HG03175 (cell line): Measurements from ENCODE around the gene CCNA2.

ENCODE experiments used
- ATAC-seq: cut with Tn5 transposase; IDR thresholded peaks from one replicate; pipeline ENCODE4 v1.9.1; 2021; ENCODE audit warnings: mild to moderate bottlenecking, moderate library complexity; ENCODE audit not compliant: unreplicated experiment

CCNA2 gene

GRCh38 chr4:121777625-121778024 lies 46.1 kb downstream of the CCNA2 start:
- peak; percentile 64 for ATAC-seq

DNA sequence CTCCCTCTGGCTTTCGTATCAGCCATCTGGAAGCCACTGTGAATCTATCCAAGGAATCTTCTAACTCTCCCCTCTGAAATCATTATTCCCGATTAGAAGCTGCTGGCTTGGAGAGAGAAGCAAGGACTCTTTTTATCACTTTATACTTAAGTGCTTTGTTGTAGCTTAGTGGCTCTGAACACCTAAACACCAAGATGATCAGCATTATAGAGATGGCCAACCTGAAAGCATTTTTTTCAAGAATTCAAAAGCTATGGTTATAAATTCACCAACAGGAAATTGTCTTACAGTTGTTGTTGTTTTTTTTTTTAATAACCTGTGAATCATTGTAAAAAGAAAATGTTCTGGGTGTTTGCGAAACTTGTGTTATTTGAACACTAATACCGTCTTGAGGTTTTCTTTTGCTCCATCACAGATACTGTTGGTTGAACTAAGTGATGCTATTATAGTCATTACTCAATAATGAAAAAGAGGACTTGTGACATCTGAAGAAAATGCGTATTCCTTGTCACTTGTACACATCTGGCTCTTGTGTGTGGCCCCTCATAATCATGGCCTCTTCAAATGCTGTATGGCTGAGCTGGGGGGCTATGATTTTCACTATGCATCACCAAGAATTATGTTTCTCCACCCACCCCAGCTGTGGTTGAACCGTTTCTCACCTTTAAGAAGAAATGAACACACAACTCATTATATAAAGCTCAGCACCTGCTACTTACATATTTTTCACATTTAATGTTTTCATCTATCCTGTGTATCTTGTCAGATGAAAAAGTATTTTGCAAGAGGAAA lies 46.9 kb downstream of the CCNA2 start:
- no peak for ATAC-seq

- ATAC-seq = no peak
Measured at GRCh38 chr4:121773883-121774282, 49.8 kb downstream of the CCNA2 start.

DNA sequence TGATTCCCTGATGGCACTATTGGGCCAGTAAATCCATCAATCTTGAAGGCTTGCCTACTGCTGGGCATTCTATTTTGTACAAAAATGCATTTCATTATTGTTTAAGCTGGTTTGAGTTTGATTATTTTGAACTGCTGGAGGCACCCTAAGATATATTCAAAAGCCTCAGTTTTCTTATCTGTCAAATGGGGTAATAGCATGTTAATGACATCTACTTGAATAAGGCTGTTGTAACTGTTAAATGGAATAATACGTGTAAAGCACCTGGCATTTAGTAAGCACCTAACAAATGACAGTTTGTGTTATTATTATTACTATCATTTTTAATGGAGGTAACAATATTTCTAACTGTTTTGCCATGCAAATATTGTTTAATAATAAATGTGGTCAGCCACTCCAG lies 51.8 kb downstream of the CCNA2 start:
- ATAC-seq = no peak

GRCh38 chr4:121769341-121769740 lies 54.3 kb downstream of the CCNA2 start:
- no peak for ATAC-seq

DNA sequence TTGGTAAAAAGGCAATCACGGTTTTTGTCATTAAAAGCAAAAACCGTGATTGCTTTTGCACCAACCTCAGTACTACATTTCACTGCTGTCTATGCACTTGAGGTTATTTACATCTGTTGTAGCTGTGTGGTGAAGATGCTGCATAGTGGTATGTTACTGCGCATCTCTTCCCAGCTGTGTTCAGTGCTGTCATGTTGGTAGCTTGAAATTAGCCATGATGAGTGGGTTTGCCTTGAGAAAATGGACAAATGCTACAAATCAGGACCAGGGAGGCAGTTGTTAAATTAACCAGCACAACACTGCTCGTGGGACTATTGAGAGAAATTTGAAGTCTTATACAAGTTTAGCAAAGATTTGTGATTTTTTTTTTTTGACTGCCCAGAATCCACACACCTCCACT lies 56.5 kb downstream of the CCNA2 start:
- ATAC-seq = no peak
